H1 (cell line): Measurements from ENCODE around the gene RPS6KA5.

Source experiments
- BRCA1 ChIP-seq: IDR thresholded peaks from 2 replicates; pipeline ENCODE4 v1.6.1; 2012; ENCODE audit warnings: low read depth, low read length, improper control_type of control experiment
- CBX5 ChIP-seq: fragments of 300-800, 300-1000 bp; sonication (generic); IDR thresholded peaks from 2 replicates; pipeline ENCODE4 v1.7.1; 2016; ENCODE audit warnings: antibody characterized with exemption, low read length, low read depth
- CBX8 ChIP-seq: fragments of 300-800, 300-1000 bp; sonication (generic); IDR thresholded peaks from 2 replicates; pipeline ENCODE4 v1.7.1; 2016; ENCODE audit warnings: low read depth, low read length, borderline replicate concordance
- CTCF ChIP-seq, 3 experiments: IDR thresholded peaks; 1 replicate in 2 of 3; 2 replicates in 1 of 3; pipeline versions ENCODE4 v1.5.1 to v1.6.1; 2011; ENCODE audit warnings: low read length in 3 of 3, mild to moderate bottlenecking in 3 of 3, inconsistent platforms in 2 of 3, low read depth in 1 of 3, moderate library complexity in 1 of 3; ENCODE audit not compliant: insufficient read depth in 1 of 3; ENCODE audit errors: control extremely low read depth in 1 of 3
- JUND ChIP-seq: IDR thresholded peaks from 2 replicates; pipeline ENCODE4 v1.6.1; 2011; ENCODE audit warnings: mild to moderate bottlenecking, improper control_type of control experiment, low read length
- MAX ChIP-seq: IDR thresholded peaks from 2 replicates; pipeline ENCODE4 v1.6.1; 2012; ENCODE audit warnings: inconsistent platforms
- POLR2AphosphoS5 ChIP-seq: IDR thresholded peaks from 2 replicates; pipeline ENCODE4 v1.6.1; 2011; ENCODE audit warnings: low read depth, low read length
- RAD21 ChIP-seq, 2 experiments: IDR thresholded peaks in 1 of 2; conservative IDR thresholded peaks in 1 of 2; 2 replicates each; pipeline ENCODE4 v1.6.1; 2011; ENCODE audit warnings: low read depth in 2 of 2, low read length in 2 of 2, improper control_type of control experiment in 1 of 2, inconsistent platforms in 1 of 2, mild to moderate bottlenecking in 1 of 2, moderate library complexity in 1 of 2
- TF ChIP-seq, protein P1 (sequence below): IDR thresholded peaks from 2 replicates; pipeline ENCODE4 v1.6.1; 2012; ENCODE audit warnings: low read length, inconsistent platforms

DNA sequence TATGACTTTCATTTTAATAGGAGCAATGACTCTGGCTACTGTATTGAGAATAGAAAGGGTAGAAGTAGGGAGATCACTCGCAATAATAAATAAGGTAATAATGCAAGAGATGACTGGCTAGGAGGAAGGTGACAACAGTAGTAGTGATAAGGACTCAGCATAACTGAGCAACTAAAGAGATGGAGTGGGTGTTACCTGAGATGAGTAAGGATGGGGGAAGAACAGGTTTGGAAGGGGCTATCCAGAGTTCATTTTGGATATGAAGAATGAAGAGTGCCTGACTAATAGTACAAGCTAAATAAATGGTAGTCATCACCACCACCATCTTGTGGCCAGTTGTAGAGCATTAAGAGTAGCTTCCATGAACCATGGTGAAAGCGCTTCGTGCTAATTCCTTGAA lies 101.1 kb downstream of the RPS6KA5 start:
- no peak for TF ChIP-seq RAD21 (IDR thresholded peaks at IDR 0.05 in 1 of 2, conservative IDR thresholded peaks at IDR 0.05 in 1 of 2; ENCODE audit: low read depth in 2 of 2, low read length in 2 of 2)
- TF ChIP-seq CBX5: no peak
- TF ChIP-seq POLR2AphosphoS5: no peak
- no peak for TF ChIP-seq CBX8
- TF ChIP-seq CTCF (IDR thresholded peaks at IDR 0.05; ENCODE audit: control extremely low read depth in 1 of 3, insufficient read depth in 1 of 3, low read depth in 1 of 3, low read length in 3 of 3): no peak
- no peak for TF ChIP-seq JUND
- TF ChIP-seq BRCA1: no peak
- no peak for TF ChIP-seq MAX
- TF ChIP-seq, protein P1, sequence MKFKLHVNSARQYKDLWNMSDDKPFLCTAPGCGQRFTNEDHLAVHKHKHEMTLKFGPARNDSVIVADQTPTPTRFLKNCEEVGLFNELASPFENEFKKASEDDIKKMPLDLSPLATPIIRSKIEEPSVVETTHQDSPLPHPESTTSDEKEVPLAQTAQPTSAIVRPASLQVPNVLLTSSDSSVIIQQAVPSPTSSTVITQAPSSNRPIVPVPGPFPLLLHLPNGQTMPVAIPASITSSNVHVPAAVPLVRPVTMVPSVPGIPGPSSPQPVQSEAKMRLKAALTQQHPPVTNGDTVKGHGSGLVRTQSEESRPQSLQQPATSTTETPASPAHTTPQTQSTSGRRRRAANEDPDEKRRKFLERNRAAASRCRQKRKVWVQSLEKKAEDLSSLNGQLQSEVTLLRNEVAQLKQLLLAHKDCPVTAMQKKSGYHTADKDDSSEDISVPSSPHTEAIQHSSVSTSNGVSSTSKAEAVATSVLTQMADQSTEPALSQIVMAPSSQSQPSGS: no peak
